CD4-positive, alpha-beta T cell treated with Interleukin-4 for 4 hours (primary cell): ENCODE results near the gene CDO1.
"Not testable (repeated sequence)": the region's sequence is repeated elsewhere in the genome, so short reads cannot be mapped to it uniquely, and the experiment has no call there.

Experiments
- DNase-seq: peaks from one replicate; pipeline ENCODE4 v3.0.0-alpha.2; 2020

The CDO1 gene

GRCh38 chr5:115825948-115826347 lies 9.5 kb upstream of the CDO1 start:
- DNase-seq, result no peak

GRCh38 chr5:115824983-115825382 lies 8.5 kb upstream of the CDO1 start:
- not testable (repeated sequence) for DNase-seq

DNA sequence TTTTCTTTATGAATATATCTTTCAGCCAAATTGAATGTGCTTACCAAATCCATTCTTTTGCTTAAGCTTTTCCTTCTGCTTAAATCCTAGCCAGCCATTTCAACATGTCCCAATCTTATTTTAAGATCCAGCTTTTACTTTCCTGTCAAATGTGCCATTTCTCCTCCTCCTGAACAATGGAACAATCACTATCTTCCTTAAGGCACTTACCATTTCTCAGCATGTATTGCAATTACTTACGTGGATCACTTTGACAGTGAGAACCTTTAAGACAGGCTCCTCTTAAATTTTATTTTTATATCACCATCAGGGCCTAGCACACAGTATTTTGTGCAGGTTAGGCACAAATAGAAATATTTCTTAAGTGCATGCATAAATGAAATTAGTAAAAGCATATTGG lies 4.4 kb upstream of the CDO1 start:
- DNase-seq, result no peak

GRCh38 chr5:115818821-115819220 lies 2.4 kb upstream of the CDO1 start:
- DNase-seq, result no peak

DNA sequence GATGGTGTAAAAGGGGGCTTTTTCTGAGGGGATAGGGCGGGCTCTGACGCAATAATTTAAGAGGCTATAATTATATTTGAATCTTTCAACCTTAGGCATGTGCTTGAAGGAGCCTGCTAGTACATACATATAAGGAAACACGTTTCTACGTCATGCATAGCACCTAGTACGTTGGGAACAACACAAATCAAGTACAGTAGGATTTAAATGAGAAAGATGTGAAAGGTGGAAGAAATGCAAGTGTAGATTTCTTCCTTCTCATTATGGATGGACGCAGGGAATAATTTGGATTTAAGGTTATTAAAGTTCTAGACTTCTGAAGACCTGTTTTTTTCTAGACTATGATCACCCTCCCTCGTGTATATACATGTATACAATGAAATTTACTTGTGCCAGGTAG lies 927 bp upstream of the CDO1 start:
- no peak for DNase-seq

- no peak for DNase-seq
These were observed 700 bp downstream of the CDO1 start for GRCh38 chr5:115815693-115816225.

- no peak for DNase-seq
These were observed 1.3 kb downstream of the CDO1 start for GRCh38 chr5:115815006-115815692.

- DNase-seq, result no peak
These were observed 2.7 kb downstream of the CDO1 start for GRCh38 chr5:115813719-115814118.

DNA sequence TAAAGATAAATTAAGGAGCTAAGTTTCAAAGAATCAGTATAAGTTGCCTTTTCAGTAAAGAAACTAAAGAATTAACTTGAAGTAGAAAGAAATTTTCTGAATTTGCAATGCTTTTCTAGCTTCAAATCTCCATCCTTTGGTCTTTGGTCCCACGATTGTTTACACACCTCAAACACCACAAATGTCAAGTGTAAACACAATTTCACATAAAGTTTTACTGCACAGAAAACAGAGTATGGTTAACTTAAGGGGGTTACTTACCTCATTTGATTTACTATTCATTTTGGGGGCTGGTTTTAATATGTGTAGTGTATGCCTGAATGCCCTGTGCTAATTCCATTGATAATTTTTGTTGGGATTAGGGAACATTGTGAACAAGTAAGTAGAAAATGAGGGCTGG lies 4.1 kb downstream of the CDO1 start:
- no peak for DNase-seq

DNA sequence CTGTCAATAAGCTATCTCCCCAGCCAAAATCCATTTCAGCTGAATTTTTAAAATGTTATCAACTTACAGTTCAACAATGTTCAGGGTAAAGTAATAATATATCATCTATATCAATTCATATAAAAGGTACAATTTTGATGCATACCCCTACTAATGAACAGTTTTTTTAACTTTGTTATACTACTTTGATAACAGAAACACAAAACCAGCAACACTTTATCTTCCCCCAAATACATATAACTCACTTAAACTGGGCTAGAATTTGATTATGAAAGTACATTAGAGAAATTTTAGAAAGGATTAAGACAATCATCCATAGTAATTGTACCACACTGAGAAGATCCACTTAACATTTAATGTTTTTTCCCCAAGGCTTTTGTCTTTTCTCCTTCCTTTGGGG lies 5.1 kb downstream of the CDO1 start:
- DNase-seq, result no peak

DNA sequence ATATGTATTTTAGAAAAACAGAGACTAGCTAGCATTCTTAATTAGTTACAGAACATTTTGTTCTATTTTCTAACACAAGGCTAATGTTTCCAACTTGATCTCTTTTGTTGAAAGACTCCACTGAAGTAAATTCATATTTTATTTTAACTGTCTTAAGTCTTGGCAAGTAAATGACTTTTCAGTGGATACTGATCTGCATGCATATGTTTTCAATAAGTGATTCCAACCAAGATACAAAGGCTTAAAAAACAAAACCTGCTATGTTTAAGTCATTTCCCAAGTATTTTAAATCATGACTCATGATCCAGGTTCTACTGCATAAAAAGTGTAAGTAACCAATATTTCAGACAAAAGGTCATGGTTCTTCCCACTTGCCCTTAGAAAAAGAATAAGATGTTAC lies 5.7 kb downstream of the CDO1 start:
- DNase-seq, result no peak

DNA sequence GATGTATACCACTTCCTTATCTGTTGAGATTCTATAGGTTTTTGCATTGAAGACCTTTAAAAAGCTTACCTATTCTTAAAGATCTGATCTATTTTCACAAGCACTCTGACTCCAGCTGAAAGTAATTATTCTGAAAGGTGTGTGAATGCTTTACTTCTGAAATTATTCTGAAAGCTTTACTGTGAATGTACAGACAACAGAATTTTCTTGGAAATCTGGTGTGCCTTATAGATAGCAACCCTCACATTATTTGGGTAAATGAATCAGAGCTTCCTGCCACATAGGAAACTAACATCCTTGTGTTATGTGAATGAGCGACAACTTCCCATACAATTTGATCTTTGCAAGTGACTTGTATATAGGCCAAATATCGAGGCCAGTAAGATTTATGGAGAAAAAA lies 6.5 kb downstream of the CDO1 start:
- DNase-seq, result no peak

GRCh38 chr5:115808066-115808465 lies 8.4 kb downstream of the CDO1 start:
- not testable (repeated sequence) for DNase-seq

GRCh38 chr5:115807654-115808052 lies 8.8 kb downstream of the CDO1 start:
- no peak for DNase-seq

DNA sequence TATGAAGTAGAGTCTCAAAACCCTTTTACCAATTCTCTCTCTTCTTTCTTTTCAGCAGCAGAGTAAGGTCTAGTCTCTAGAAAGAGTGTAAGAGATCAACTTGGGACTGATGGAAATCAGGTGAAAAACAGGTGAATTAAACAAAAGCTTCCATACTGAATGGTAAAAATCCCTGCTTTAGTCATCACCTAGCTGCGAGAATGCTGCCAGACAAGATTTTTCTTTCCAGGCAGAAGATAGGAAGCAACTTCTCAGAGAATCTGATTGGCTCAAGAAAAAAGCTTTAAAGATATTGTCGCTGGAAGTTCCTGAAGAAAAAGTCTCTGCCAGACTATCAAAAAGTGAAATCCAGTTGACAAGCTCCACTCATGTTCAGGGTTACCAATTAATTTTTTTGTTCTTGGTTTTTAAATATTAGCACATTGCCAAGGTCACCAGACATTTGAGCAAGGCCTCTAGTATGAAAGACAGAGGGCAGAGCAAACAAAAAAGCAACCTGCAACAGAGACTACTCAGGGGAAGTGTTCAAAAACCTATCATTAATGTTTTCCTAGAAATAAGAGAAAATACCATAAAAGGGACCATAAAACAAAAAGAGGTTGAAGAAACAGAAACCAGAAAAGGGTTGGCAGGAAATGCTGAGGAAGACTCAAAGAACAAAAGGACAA lies 9.3 kb downstream of the CDO1 start:
- DNase-seq, result no peak

DNA sequence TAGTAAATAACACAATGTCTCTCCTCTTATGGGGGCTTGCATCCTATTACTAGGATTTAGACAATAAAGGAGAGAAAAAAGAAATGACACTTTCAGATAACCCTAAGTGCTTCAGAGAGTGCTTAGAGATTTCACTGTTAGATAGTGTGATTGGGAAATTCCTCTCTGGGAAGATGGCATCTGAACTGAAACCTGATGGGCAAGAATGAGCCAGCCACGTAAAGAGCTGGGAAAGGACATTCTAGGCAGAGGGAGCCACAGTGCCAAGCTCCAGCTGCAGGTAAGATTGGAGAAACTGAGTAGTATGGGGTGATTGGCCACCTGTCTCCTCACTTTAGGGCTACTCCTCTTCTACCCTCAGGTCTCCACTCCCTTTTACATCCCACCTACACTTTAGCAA lies 14.5 kb downstream of the CDO1 start:
- DNase-seq, result no peak

- DNase-seq, result no peak
These were observed 15.3 kb downstream of the CDO1 start for GRCh38 chr5:115801152-115801551.

DNA sequence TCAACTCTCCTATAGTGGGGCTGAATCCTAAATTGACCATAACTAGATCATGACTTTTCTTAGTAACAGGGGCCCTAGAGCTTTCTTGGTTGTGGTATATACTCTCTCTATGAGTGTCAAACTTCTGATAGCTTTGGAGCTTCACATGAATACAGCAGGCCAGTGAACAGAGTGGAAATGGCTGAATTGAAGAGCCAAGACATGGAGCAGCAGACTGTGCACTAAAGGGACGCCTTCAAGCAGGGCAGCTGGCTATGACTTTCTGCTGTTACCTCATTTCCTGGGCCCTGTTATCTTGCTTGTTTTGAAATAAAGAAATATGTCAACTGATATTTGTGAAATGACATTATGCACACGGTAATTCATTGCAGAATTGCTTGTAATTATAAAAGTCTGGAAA lies 16.4 kb downstream of the CDO1 start:
- DNase-seq, result no peak

DNA sequence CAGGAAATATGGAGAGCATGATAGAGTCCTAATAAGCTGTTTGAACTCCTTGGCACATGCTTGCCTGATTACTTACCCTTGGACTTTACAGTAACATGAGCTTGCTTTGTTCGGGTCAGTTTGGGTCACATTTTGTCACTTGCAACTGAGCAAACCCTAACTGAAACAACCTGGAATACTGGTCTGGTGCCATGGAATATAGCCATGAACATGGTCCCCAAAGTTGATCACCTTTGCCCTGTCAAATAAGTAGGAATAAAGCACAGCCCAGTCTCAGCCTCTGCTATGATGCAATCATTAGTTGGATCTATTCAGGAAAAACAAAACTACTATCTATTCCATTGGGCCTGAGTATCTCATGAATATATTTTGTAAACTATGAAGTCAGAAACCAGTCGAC lies 18.2 kb downstream of the CDO1 start:
- DNase-seq, result no peak

GRCh38 chr5:115796656-115797055 lies 19.8 kb downstream of the CDO1 start:
- DNase-seq, result no peak

DNA sequence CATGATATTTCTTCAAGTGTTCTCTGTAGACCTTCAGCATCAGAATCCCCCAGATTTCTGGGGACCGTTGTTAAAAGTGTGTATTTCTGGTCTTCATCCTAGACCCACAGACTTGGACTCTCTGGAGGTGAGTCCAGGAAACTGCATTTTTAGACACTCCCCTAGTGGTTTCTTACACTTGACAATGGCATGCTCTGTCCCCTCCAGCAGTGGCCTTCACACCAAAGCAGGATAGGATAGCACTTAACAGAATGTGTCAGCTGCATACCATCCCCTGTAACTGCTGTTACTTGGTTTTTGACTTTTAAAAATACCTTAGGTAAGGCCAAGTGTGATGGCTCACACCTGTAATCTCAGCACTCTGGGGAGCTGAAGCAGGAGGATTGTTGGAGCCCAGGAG lies 20.8 kb downstream of the CDO1 start:
- DNase-seq, result no peak

GRCh38 chr5:115788440-115788839 lies 28.0 kb downstream of the CDO1 start:
- no peak for DNase-seq

DNA sequence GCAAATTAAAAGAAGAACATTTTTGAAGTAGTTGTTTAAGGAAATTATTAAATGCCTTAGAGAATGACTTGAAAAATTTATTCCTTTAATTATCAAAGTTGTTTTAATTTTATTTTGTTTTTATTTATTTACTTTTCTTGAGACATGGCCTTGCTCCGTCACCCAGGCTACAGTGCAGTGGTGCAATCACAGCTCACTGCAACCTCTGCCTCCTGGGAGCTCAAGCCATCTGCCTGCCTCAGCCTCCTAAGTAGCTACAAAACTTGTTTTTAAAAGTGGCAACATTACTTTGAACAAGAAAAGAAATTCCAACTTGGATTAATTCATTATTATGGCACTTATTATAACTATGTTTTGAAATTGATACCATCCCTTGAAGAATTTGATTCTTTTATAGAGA lies 29.0 kb downstream of the CDO1 start:
- DNase-seq, result no peak

DNA sequence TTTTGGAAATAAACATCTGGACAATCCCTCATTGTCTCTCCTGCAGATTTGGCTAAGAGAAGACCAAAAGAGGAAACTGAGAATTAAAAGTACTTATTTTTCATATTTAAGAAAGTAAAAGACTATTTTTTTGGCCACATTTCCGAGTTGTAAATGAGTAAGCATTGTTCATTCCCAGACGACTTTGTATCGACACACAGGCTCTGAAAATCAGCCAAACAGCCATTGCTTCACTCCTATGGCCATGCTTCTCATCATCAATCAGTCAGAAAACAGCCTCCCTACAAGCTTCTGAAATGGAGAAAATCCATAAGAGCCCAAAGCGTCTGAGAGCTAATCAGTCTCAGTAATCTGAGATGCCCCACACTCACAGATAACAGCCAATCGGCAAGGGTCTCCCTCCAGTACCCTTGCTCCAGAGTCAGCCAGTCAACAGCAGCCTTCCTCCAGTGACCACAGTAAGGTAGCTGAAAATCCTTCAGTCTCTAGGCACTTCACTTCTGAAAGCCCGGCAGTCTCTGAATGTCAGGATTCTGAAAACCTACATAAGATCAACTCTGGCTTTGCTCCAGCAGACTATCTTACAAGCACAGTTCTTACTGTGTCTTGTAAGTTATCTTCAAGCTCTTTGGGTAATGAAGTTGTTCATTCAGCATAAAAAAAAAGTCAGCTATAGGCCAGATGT lies 30.9 kb downstream of the CDO1 start:
- DNase-seq, result no peak
